HCT116 (cell line): ENCODE data around the gene DEFB129. TPM values are rescaled to one million over a fixed set of nuclear protein-coding genes. Genes with fewer than 3 reads are reported as not detected.

Source experiments
- ATAC-seq: fragments of 200-7000 bp; cut with Tn5 transposase; 2 replicates; pipeline ENCODE4 v1.9.1; 2020; ENCODE audit warnings: mild to moderate bottlenecking, moderate library complexity
- BruUV-seq: library from RNA; stranded (reverse); fragments of 400-500 nt; replicated peaks from 2 replicates; lab custom pipeline; 2021; lab: Mats Ljungman, UMichigan
- CTCF ChIA-PET: fragments of 300-600 bp; sonication (Branson Sonifier 250); formaldehyde crosslinking; loops from one replicate; lab custom pipeline; 2021; ENCODE audit warnings: antibody characterized with exemption; lab: Charles Lee
- POLR2A ChIA-PET: fragments of 300-600, 350-600 bp; sonication (Branson Sonifier 250); formaldehyde crosslinking; loops from one replicate; lab custom pipeline; 2021; ENCODE audit warnings: antibody characterized with exemption; lab: Charles Lee
- RAD21 ChIA-PET, 2 experiments: fragments of 300-600 bp; sonication (Branson Sonifier 250); formaldehyde crosslinking; loops; one replicate each; lab custom pipeline; 2023; ENCODE audit warnings: low total read pairs in 2 of 2; ENCODE audit not compliant: uncharacterized antibody in 2 of 2, unreplicated experiment in 2 of 2, low non-redundant PET in 1 of 2; lab: Charles Lee
- DNase-seq: peaks from one replicate; pipeline ENCODE4 v3.0.0-alpha.2; 2010; ENCODE audit warnings: low read depth, low spot score
- H2AFZ ChIP-seq: fragments of 200-600 bp; shearing (Covaris generic), sonication (generic); 2 replicates; pipeline ENCODE4 v1.6.1; 2017; ENCODE audit warnings: low read depth, mixed run types, mixed read lengths, antibody characterized with exemption, low read length; ENCODE audit not compliant: poor library complexity, severe bottlenecking
- H3K27ac ChIP-seq: 2 replicates; pipeline ENCODE4 v1.5.1; 2012; ENCODE audit warnings: low read depth, low read length
- H3K27me3 ChIP-seq: fragments of 200-600 bp; sonication (generic); 2 replicates; pipeline ENCODE4 v1.6.1; 2016; ENCODE audit warnings: mixed run types, low read length, mixed read lengths; ENCODE audit not compliant: insufficient read depth
- H3K36me3 ChIP-seq, 2 experiments: fragments of 200-500 bp in 1 of 2; fragments of 200-600 bp in 1 of 2; sonication (Bioruptor generic) in 1 of 2; sonication (generic) in 1 of 2; 2 replicates each; pipeline versions ENCODE4 v1.5.1 to v1.6.1; 2014 to 2016; ENCODE audit warnings: low read length in 2 of 2, inconsistent platforms in 1 of 2, mixed read lengths in 1 of 2, mixed run types in 1 of 2; ENCODE audit not compliant: insufficient read depth in 2 of 2, control insufficient read depth in 1 of 2
- H3K4me1 ChIP-seq, 2 experiments: fragments of 200-600 bp in 1 of 2; sonication (generic) in 1 of 2; 2 replicates each; pipeline versions ENCODE4 v1.5.1 to v1.6.1; 2012 to 2017; ENCODE audit warnings: low read length in 2 of 2, inconsistent platforms in 1 of 2, mild to moderate bottlenecking in 1 of 2, mixed read lengths in 1 of 2, mixed run types in 1 of 2, moderate library complexity in 1 of 2; ENCODE audit not compliant: insufficient read depth in 2 of 2, control insufficient read depth in 1 of 2
- H3K4me2 ChIP-seq: fragments of 200-600 bp; sonication (generic); 2 replicates; pipeline ENCODE4 v1.6.1; 2017; ENCODE audit warnings: mixed run types, low read length, mixed read lengths
- H3K4me3 ChIP-seq, 2 experiments: fragments of 200-600 bp in 1 of 2; sonication (generic) in 1 of 2; replicated peaks in 1 of 2; 2 replicates each; pipeline ENCODE4 v1.5.1; 2011 to 2016; ENCODE audit warnings: low read length in 2 of 2, control low read depth in 1 of 2, low read depth in 1 of 2, mild to moderate bottlenecking in 1 of 2, mixed read lengths in 1 of 2, mixed run types in 1 of 2
- H3K79me2 ChIP-seq: fragments of 200-600 bp; sonication (generic); 2 replicates; pipeline ENCODE4 v1.6.1; 2017; ENCODE audit warnings: mild to moderate bottlenecking, mixed run types, low read length, moderate library complexity, mixed read lengths; ENCODE audit not compliant: insufficient read depth
- H3K9ac ChIP-seq: fragments of 200-600 bp; sonication (generic); 2 replicates; pipeline ENCODE4 v1.6.1; 2016; ENCODE audit warnings: low read length, mixed read lengths
- H3K9me2 ChIP-seq: fragments of 200-600 bp; sonication (generic), shearing (Covaris generic); 2 replicates; pipeline ENCODE4 v1.6.1; 2017; ENCODE audit warnings: mixed run types, mild to moderate bottlenecking, moderate library complexity; ENCODE audit not compliant: insufficient read depth
- H3K9me3 ChIP-seq, 2 experiments: fragments of 200-500 bp in 1 of 2; fragments of 200-600 bp in 1 of 2; sonication (Bioruptor generic) in 1 of 2; sonication (generic) in 1 of 2; 2 replicates each; pipeline ENCODE4 v1.6.1; 2014 to 2017; ENCODE audit warnings: low read length in 2 of 2, mixed read lengths in 2 of 2, inconsistent platforms in 1 of 2, low read depth in 1 of 2, mild to moderate bottlenecking in 1 of 2, mixed run types in 1 of 2, moderate library complexity in 1 of 2; ENCODE audit not compliant: control insufficient read depth in 1 of 2, insufficient read depth in 1 of 2
- H4K20me1 ChIP-seq: fragments of 200-600 bp; sonication (generic), shearing (Covaris generic); 2 replicates; pipeline ENCODE4 v1.6.1; 2017; ENCODE audit warnings: mixed run types, mild to moderate bottlenecking, moderate library complexity; ENCODE audit not compliant: insufficient read depth
- ELF1 ChIP-seq: IDR thresholded peaks from 2 replicates; pipeline ENCODE4 v1.6.1; 2012; ENCODE audit warnings: low read depth, borderline replicate concordance
- EZH2phosphoT487 ChIP-seq: fragments of 200-600 bp; IDR thresholded peaks from 2 replicates; pipeline ENCODE4 v1.6.1; 2018; ENCODE audit warnings: antibody characterized with exemption, borderline replicate concordance
- FOSL1 ChIP-seq: IDR thresholded peaks from 2 replicates; pipeline ENCODE4 v1.6.1; 2012; ENCODE audit warnings: low read depth
- POLR2A ChIP-seq: IDR thresholded peaks from 2 replicates; pipeline ENCODE4 v1.7.0; 2011; ENCODE audit warnings: borderline replicate concordance; ENCODE audit not compliant: insufficient read depth, insufficient read length; ENCODE audit errors: extremely low read depth
- POLR2AphosphoS5 ChIP-seq: IDR thresholded peaks from 2 replicates; pipeline ENCODE4 v1.6.1; 2011; ENCODE audit warnings: mild to moderate bottlenecking, low read depth, low read length, moderate library complexity
- RAD21 ChIP-seq: IDR thresholded peaks from 2 replicates; pipeline ENCODE4 v1.6.1; 2012; ENCODE audit warnings: low read depth, mild to moderate bottlenecking
- SIN3A ChIP-seq: IDR thresholded peaks from 2 replicates; pipeline ENCODE4 v1.6.1; 2012; ENCODE audit warnings: low read depth
- SRF ChIP-seq: IDR thresholded peaks from 2 replicates; pipeline ENCODE4 v1.6.1; 2012; ENCODE audit warnings: low read depth
- TCF7L2 ChIP-seq: IDR thresholded peaks from 2 replicates; pipeline ENCODE4 v1.7.0; 2011; ENCODE audit warnings: borderline replicate concordance, inconsistent platforms; ENCODE audit not compliant: insufficient read depth, insufficient read length; ENCODE audit errors: extremely low read depth
- intact Hi-C: fragments of 100-400 bp; cut with micrococcal nuclease; formaldehyde crosslinking; loops from 2 replicates; pipeline ENCODE4 v1.10.0; 2022
- total RNA-seq: library from RNA; stranded (reverse); gene quantifications from one replicate; pipeline ENCODE4 v1.2.1, GENCODE V29; 2021; ENCODE audit not compliant: unreplicated experiment
- TF ChIP-seq, protein P1 (sequence below): IDR thresholded peaks from 2 replicates; pipeline ENCODE4 v1.6.1; 2012
- TF ChIP-seq, protein P2 (sequence below), 3 experiments: fragments of 200-600 bp in 1 of 3; sonication (generic) in 1 of 3; IDR thresholded peaks in 2 of 3; conservative IDR thresholded peaks in 1 of 3; 2 replicates each; pipeline ENCODE4 v1.5.1; 2012 to 2017; ENCODE audit warnings: low read depth in 2 of 3, low read length in 2 of 3, antibody characterized with exemption in 1 of 3, borderline replicate concordance in 1 of 3, control low read depth in 1 of 3, mild to moderate bottlenecking in 1 of 3, mixed read lengths in 1 of 3, mixed run types in 1 of 3, moderate library complexity in 1 of 3; ENCODE audit not compliant: insufficient read depth in 1 of 3
- TF ChIP-seq, protein P3 (sequence below): IDR thresholded peaks from 2 replicates; pipeline ENCODE4 v1.6.1; 2011; ENCODE audit warnings: mild to moderate bottlenecking, low read length, moderate library complexity; ENCODE audit not compliant: insufficient replicate concordance; ENCODE audit errors: extremely low read depth

DEFB129 gene
- total RNA-seq, 1 experiment from 2014 or later: not detected

DNA sequence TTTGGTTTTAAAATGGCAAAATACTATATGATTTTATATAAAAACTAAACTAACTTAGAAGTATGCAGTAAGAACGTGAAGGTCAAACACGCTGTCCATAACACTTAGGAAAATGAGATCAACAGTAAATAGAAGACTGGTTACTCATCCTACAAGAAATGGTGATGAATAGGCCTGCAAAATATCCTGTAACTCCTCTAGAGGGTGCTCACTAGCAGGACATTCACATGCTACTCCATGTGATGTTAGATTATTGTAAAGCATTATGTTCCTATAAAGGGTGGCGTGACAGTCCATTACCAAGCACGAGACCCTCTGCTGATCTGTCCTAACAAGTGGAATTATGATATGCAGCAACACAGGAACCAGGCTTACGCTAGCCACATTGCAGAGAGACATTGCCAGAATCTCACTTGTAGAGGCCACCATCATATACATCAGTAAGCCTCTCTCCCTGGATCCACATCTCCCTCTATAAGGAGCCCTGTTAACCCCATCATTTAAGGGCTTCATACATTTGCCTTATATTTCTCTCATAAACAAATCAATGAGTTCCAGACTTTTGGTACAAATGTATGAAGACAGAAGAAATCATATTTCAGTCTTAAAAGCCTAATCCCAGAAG lies 18.0 kb upstream of the DEFB129 start:
- BruUV-seq: no TSS peak
- H2AFZ ChIP-seq: no peak overlapping the region
- ChIA-PET RAD21 (no interaction called here), POLR2A (no interaction called here), CTCF (no interaction called here)
- H3K9me2 ChIP-seq: no peaks in the 10 kb centered on the region
- TF ChIP-seq, protein P1, sequence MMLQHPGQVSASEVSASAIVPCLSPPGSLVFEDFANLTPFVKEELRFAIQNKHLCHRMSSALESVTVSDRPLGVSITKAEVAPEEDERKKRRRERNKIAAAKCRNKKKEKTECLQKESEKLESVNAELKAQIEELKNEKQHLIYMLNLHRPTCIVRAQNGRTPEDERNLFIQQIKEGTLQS: no peak
- TF ChIP-seq POLR2A (no peak), RAD21 (peak; percentile 56)
- TF ChIP-seq, protein P2, sequence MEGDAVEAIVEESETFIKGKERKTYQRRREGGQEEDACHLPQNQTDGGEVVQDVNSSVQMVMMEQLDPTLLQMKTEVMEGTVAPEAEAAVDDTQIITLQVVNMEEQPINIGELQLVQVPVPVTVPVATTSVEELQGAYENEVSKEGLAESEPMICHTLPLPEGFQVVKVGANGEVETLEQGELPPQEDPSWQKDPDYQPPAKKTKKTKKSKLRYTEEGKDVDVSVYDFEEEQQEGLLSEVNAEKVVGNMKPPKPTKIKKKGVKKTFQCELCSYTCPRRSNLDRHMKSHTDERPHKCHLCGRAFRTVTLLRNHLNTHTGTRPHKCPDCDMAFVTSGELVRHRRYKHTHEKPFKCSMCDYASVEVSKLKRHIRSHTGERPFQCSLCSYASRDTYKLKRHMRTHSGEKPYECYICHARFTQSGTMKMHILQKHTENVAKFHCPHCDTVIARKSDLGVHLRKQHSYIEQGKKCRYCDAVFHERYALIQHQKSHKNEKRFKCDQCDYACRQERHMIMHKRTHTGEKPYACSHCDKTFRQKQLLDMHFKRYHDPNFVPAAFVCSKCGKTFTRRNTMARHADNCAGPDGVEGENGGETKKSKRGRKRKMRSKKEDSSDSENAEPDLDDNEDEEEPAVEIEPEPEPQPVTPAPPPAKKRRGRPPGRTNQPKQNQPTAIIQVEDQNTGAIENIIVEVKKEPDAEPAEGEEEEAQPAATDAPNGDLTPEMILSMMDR (IDR thresholded peaks at IDR 0.05 in 2 of 3, conservative IDR thresholded peaks at IDR 0.05 in 1 of 3; ENCODE audit: borderline replicate concordance in 1 of 3, insufficient read depth in 1 of 3, low read depth in 2 of 3, low read length in 2 of 3): peak; percentile 39 to 58 (median 57); a peak in 5 of 6 replicates
- H3K79me2 ChIP-seq: no peaks in the 10 kb centered on the region
- no peak overlapping the region for H3K27ac ChIP-seq
- H4K20me1 ChIP-seq: no peaks in the 10 kb centered on the region
- intact Hi-C loops: no loop called here
- H3K9me3 ChIP-seq: no peaks in the 10 kb centered on the region
- no peaks in the 10 kb centered on the region for H3K4me1 ChIP-seq
- H3K36me3 ChIP-seq: no peaks in the 10 kb centered on the region
- H3K27me3 ChIP-seq: 0 out of 2 replicates have a peak, but pooled peaks cover 4% of the 10 kb centered on the region
- no peak overlapping the region for H3K4me2 ChIP-seq
- no peak overlapping the region for H3K9ac ChIP-seq
- ATAC-seq: peak; percentile 89
- no peak overlapping the region for H3K4me3 ChIP-seq
- DNase-seq: peak; percentile 38

DNA sequence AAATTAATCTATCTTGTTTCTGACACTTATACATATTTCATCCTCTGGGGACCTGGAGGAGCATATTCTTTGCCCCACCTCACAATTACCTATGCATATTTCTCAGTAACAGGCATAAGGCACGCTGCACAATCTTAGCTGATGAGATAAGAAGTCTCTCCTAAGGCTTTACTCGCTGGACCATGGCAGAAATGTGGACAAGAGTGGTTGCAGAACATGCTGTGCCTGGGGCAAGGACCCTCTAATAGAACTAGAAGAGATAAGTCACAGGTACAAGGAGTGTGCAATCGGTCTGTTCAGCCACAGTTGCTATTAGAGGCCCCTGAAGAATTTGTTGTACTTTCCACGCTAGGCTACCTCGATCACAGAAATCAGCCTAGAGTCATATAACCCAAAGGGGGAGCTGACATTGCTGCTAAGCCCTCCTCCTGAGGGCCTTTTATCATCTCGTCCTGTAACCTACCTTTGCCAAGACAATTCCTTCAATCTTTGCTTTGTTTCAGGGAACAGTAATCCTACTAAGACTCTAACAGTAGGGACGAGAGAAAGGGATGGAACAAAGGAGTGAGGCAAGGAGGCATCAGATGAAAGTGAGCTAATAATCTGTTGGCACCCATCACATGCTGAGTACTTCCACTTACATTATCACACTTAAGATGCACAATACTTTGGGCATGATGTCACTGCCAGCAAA lies 16.1 kb upstream of the DEFB129 start:
- Histone ChIP-seq H3K9ac (no peak overlapping the region), H3K27ac (no peak overlapping the region), H2AFZ (no peak overlapping the region), H3K4me2 (no peak overlapping the region)
- CTCF ChIA-PET: no interaction called here
- TF ChIP-seq FOSL1 (no peak), SRF (no peak), EZH2phosphoT487 (no peak), POLR2A (no peak), ELF1 (no peak), POLR2AphosphoS5 (no peak), SIN3A (no peak), TCF7L2 (no peak)
- TF ChIP-seq, protein P3, sequence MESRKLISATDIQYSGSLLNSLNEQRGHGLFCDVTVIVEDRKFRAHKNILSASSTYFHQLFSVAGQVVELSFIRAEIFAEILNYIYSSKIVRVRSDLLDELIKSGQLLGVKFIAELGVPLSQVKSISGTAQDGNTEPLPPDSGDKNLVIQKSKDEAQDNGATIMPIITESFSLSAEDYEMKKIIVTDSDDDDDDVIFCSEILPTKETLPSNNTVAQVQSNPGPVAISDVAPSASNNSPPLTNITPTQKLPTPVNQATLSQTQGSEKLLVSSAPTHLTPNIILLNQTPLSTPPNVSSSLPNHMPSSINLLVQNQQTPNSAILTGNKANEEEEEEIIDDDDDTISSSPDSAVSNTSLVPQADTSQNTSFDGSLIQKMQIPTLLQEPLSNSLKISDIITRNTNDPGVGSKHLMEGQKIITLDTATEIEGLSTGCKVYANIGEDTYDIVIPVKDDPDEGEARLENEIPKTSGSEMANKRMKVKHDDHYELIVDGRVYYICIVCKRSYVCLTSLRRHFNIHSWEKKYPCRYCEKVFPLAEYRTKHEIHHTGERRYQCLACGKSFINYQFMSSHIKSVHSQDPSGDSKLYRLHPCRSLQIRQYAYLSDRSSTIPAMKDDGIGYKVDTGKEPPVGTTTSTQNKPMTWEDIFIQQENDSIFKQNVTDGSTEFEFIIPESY: no peak
- TF ChIP-seq, all 23 proteins: peak for 0
- H3K27me3 ChIP-seq: 0 out of 2 replicates have a peak, but pooled peaks cover 4% of the 10 kb centered on the region
- intact Hi-C loops: no loop called here
- no peak for ATAC-seq
- no peaks in the 10 kb centered on the region for H3K36me3 ChIP-seq
- H3K9me2 ChIP-seq: no peaks in the 10 kb centered on the region
- no TSS peak for BruUV-seq
- ChIA-PET POLR2A (no interaction called here), RAD21 (no interaction called here)
- no peak for DNase-seq
- H3K4me1 ChIP-seq: no peaks in the 10 kb centered on the region
- H3K4me3 ChIP-seq: no peak overlapping the region
- H4K20me1 ChIP-seq: no peaks in the 10 kb centered on the region
- H3K79me2 ChIP-seq: no peaks in the 10 kb centered on the region
- no peaks in the 10 kb centered on the region for H3K9me3 ChIP-seq
